Calu3 (cell line): ENCODE results near the gene NTNG1. TPM values are rescaled to one million over a fixed set of nuclear protein-coding genes. Genes with fewer than 3 reads are reported as not detected.

Source experiments
- BruUV-seq: library from RNA; stranded (reverse); fragments of 400-500 nt; replicated peaks from 2 replicates; lab custom pipeline; 2021; lab: Mats Ljungman, UMichigan
- CTCF ChIA-PET: fragments of 300-600 bp; sonication (Branson Sonifier 250); formaldehyde crosslinking; loops from one replicate; lab custom pipeline; 2022; ENCODE audit warnings: antibody characterized with exemption; lab: Charles Lee
- DNase-seq: peaks from one replicate; pipeline ENCODE4 v3.0.0; 2022
- H3K27ac Mint-ChIP-seq: one replicate; pipeline ENCODE4 v1.8.0; 2022; ENCODE audit warnings: mixed read lengths; ENCODE audit not compliant: unreplicated experiment
- H3K27me3 Mint-ChIP-seq: one replicate; pipeline ENCODE4 v1.8.0; 2022; ENCODE audit warnings: mixed read lengths; ENCODE audit not compliant: unreplicated experiment
- H3K36me3 Mint-ChIP-seq: one replicate; pipeline ENCODE4 v1.8.0; 2022; ENCODE audit warnings: mild to moderate bottlenecking, moderate library complexity, mixed read lengths; ENCODE audit not compliant: insufficient read depth, unreplicated experiment
- H3K4me1 Mint-ChIP-seq: one replicate; pipeline ENCODE4 v1.8.0; 2022; ENCODE audit warnings: mild to moderate bottlenecking, low read depth, mixed read lengths; ENCODE audit not compliant: unreplicated experiment
- H3K4me3 Mint-ChIP-seq: one replicate; pipeline ENCODE4 v1.8.0; 2022; ENCODE audit warnings: mild to moderate bottlenecking, low read depth, moderate library complexity, mixed read lengths; ENCODE audit not compliant: unreplicated experiment
- H3K9me3 Mint-ChIP-seq: one replicate; pipeline ENCODE4 v1.8.0; 2022; ENCODE audit warnings: low read depth, mixed read lengths; ENCODE audit not compliant: unreplicated experiment
- CTCF ChIP-seq: fragments of 200-600 bp; IDR thresholded peaks from one replicate; pipeline ENCODE4 v1.8.0; 2022; ENCODE audit warnings: antibody characterized with exemption; ENCODE audit not compliant: unreplicated experiment
- intact Hi-C: fragments of 100-400 bp; cut with micrococcal nuclease; formaldehyde crosslinking; loops from one replicate; pipeline ENCODE4 v1.10.0; 2022; ENCODE audit not compliant: unreplicated experiment
- total RNA-seq: library from RNA; stranded (reverse); gene quantifications from 2 replicates; pipeline ENCODE4 v1.2.3, GENCODE V29; 2022

Gene NTNG1
- total RNA-seq, 1 experiment from 2014 or later, result 2.6 TPM

- Mint-ChIP-seq H3K27me3 (no peaks in the 10 kb centered on the region), H3K4me1 (peaks cover 8% of the 10 kb centered on the region), H3K4me3 (no peak overlapping the region), H3K9me3 (no peaks in the 10 kb centered on the region), H3K36me3 (no peaks in the 10 kb centered on the region), H3K27ac (no peak overlapping the region)
- CTCF ChIA-PET, result no interaction called here
- TF ChIP-seq CTCF, result no peak
- intact Hi-C loops, result no loop called here
- no peak for DNase-seq
- BruUV-seq, result no TSS peak
These were observed 293.0 kb downstream of the NTNG1 start for GRCh38 chr1:107433635-107434360.

- DNase-seq, result no peak
- intact Hi-C loops, result no loop called here
These were observed 293.5 kb downstream of the NTNG1 start for GRCh38 chr1:107434361-107434693.

GRCh38 chr1:107436552-107437241 is 295.9 kb downstream of the NTNG1 start:
- CTCF ChIA-PET, result no interaction called here
- TF ChIP-seq CTCF, result no peak
- Mint-ChIP-seq H3K36me3 (no peaks in the 10 kb centered on the region), H3K9me3 (no peaks in the 10 kb centered on the region), H3K4me3 (no peak overlapping the region), H3K4me1 (no peaks in the 10 kb centered on the region), H3K27ac (no peak overlapping the region), H3K27me3 (peaks cover 15% of the 10 kb centered on the region)
- intact Hi-C loops, result no loop called here
- BruUV-seq, result no TSS peak
- no peak for DNase-seq

More at GRCh38 chr1:107434361-107434693, 293.5 kb downstream of the NTNG1 start:
- H3K4me1 Mint-ChIP-seq, result peaks cover 8% of the 10 kb centered on the region
- H3K36me3 Mint-ChIP-seq, result no peaks in the 10 kb centered on the region
- no peak for TF ChIP-seq CTCF
- no peak overlapping the region for H3K27ac Mint-ChIP-seq
- CTCF ChIA-PET, result no interaction called here
- no peaks in the 10 kb centered on the region for H3K27me3 Mint-ChIP-seq
- H3K9me3 Mint-ChIP-seq, result no peaks in the 10 kb centered on the region
- BruUV-seq, result no TSS peak
- H3K4me3 Mint-ChIP-seq, result no peak overlapping the region

- no peak for DNase-seq
- TF ChIP-seq CTCF, result no peak
- intact Hi-C loops, result no loop called here
- Mint-ChIP-seq H3K27me3 (peaks cover 42% of the 10 kb centered on the region), H3K36me3 (no peaks in the 10 kb centered on the region), H3K4me1 (no peaks in the 10 kb centered on the region), H3K27ac (no peak overlapping the region), H3K4me3 (no peak overlapping the region), H3K9me3 (no peaks in the 10 kb centered on the region)
- CTCF ChIA-PET, result interaction anchor here (0.6 kb wide), 1 partner anchor 434 kb away, joined by 4 read pairs; no protein-coding TSS in a partner anchor
- BruUV-seq, result no TSS peak
These were observed 298.7 kb downstream of the NTNG1 start for GRCh38 chr1:107439567-107439966.
